Stimulated activated CD4-positive, alpha-beta T cell treated with anti-CD3 and anti-CD28 coated beads, Interleukin-12 subunit alpha, Interleukin-12 subunit beta, amount 100 ng/mL, for 4 hours (primary cell): ENCODE data around the gene NFKBIA.
"Not testable (repeated sequence)": the region's sequence is repeated elsewhere in the genome, so short reads cannot be mapped to it uniquely, and the experiment has no call there.

Experiments used
- DNase-seq: peaks from one replicate; pipeline ENCODE4 v3.0.0-alpha.2; 2020

NFKBIA gene

GRCh38 chr14:35389315-35389667 lies 15.3 kb downstream of the NFKBIA start:
- no peak for DNase-seq

- no peak for DNase-seq
These were observed 15.8 kb downstream of the NFKBIA start for GRCh38 chr14:35388656-35389314.

- no peak for DNase-seq
These were observed 16.6 kb downstream of the NFKBIA start for GRCh38 chr14:35387713-35388579.

GRCh38 chr14:35387219-35387618 lies 17.3 kb downstream of the NFKBIA start:
- no peak for DNase-seq

- DNase-seq: no peak
These were observed 17.9 kb downstream of the NFKBIA start for GRCh38 chr14:35386673-35387125.

GRCh38 chr14:35385042-35385839 lies 19.3 kb downstream of the NFKBIA start:
- DNase-seq: no peak

- DNase-seq: no peak
These were observed 20.0 kb downstream of the NFKBIA start for GRCh38 chr14:35384455-35385041.

GRCh38 chr14:35383569-35384454 lies 20.7 kb downstream of the NFKBIA start:
- no peak for DNase-seq

- DNase-seq: no peak
These were observed 23.8 kb downstream of the NFKBIA start for GRCh38 chr14:35380794-35381193.

GRCh38 chr14:35379234-35379933 lies 25.2 kb downstream of the NFKBIA start:
- DNase-seq: not testable (repeated sequence)

GRCh38 chr14:35378425-35379233 lies 25.9 kb downstream of the NFKBIA start:
- DNase-seq: no peak

- no peak for DNase-seq
These were observed 29.0 kb downstream of the NFKBIA start for GRCh38 chr14:35375558-35376025.

- DNase-seq: no peak
These were observed 30.3 kb downstream of the NFKBIA start for GRCh38 chr14:35374263-35374712.

GRCh38 chr14:35373208-35373607 lies 31.3 kb downstream of the NFKBIA start:
- not testable (repeated sequence) for DNase-seq

- DNase-seq: no peak
These were observed 33.6 kb downstream of the NFKBIA start for GRCh38 chr14:35370969-35371368.

- DNase-seq: no peak
These were observed 34.8 kb downstream of the NFKBIA start for GRCh38 chr14:35369701-35370191.

- no peak for DNase-seq
These were observed 35.8 kb downstream of the NFKBIA start for GRCh38 chr14:35368583-35369392.

GRCh38 chr14:35368139-35368460 lies 36.4 kb downstream of the NFKBIA start:
- no peak for DNase-seq

- DNase-seq: no peak
These were observed 37.5 kb downstream of the NFKBIA start for GRCh38 chr14:35367056-35367372.
